Sigmoid colon (tissue), 7 donors: ENCODE results near the gene MRPL53. TPM values are rescaled to one million over a fixed set of nuclear protein-coding genes. Genes with fewer than 3 reads are reported as not detected.

ENCODE experiments used
- DNase-seq: peaks from one replicate; pipeline ENCODE4 v3.0.0-alpha.2; 2019
- H3K27ac ChIP-seq, 4 donors: fragments of 200-600 bp; sonication (generic); one replicate each; pipeline ENCODE4 v1.5.1; 2016 to 2019; ENCODE audit warnings: mild to moderate bottlenecking in 1 of 4
- H3K27me3 ChIP-seq, 3 donors: fragments of 200-600 bp; sonication (generic); one replicate each; pipeline ENCODE4 v1.5.1; 2019; ENCODE audit warnings: mild to moderate bottlenecking in 1 of 3
- H3K36me3 ChIP-seq, 4 donors: fragments of 200-600 bp; sonication (generic); one replicate each; pipeline ENCODE4 v1.5.1; 2016 to 2019
- H3K4me1 ChIP-seq, 4 donors: fragments of 200-600 bp; sonication (generic); one replicate each; pipeline ENCODE4 v1.5.1; 2017 to 2019
- H3K4me3 ChIP-seq, 4 donors: fragments of 200-600 bp; sonication (generic); one replicate each; pipeline ENCODE4 v1.5.1; 2017 to 2019; ENCODE audit warnings: mild to moderate bottlenecking in 2 of 4, moderate library complexity in 1 of 4
- H3K9me3 ChIP-seq, 4 donors: fragments of 200-600 bp in 3 of 4; sonication (generic) in 3 of 4; one replicate each; pipeline versions ENCODE4 v1.5.1 to v1.6.1; 2013 to 2019
- EP300 ChIP-seq, 4 donors: sonication (generic); formaldehyde crosslinking; IDR thresholded peaks; one replicate each; pipeline ENCODE4 v1.6.1; 2017; ENCODE audit warnings: antibody characterized with exemption in 4 of 4
- POLR2A ChIP-seq, 2 donors: fragments of 450-650 bp; IDR thresholded peaks; one replicate each; pipeline ENCODE4 v1.6.1; 2016; ENCODE audit warnings: antibody characterized with exemption in 2 of 2, mild to moderate bottlenecking in 2 of 2, moderate library complexity in 2 of 2
- POLR2AphosphoS5 ChIP-seq, 4 donors: sonication (generic); formaldehyde crosslinking; IDR thresholded peaks; one replicate each; pipeline ENCODE4 v1.6.1; 2017; ENCODE audit warnings: antibody characterized with exemption in 4 of 4
- WGBS, 2 donors: extraction: QIAGEN DNeasy Blood & Tissue Kit; methylation state at CpG; one replicate each; pipeline ENCODE4 v1.1.7; 2013; 5-methylcytosine and 5-hydroxymethylcytosine counted together
- intact Hi-C: fragments of 100-400 bp; cut with DNase I; formaldehyde crosslinking; loops from one replicate; pipeline ENCODE4 v1.15.1; 2023
- polyA plus RNA-seq, 3 donors: library from polyadenylated mRNA; stranded (reverse); fragments of 200-250 nt; gene quantifications; one replicate each; pipeline ENCODE4 v1.2.3, GENCODE V29; 2013
- total RNA-seq, 4 donors: library from RNA; depleted of rRNA; stranded (reverse); fragments of >200 nt; gene quantifications; one replicate each; pipeline ENCODE4 v1.1.0, GENCODE V29; 2016
- TF ChIP-seq, protein P1 (sequence below), 4 experiments: fragments of 450-650 bp in 3 of 4; fragments of 200-600 bp in 1 of 4; IDR thresholded peaks; one replicate each; pipeline ENCODE4 v1.5.1; 2016 to 2019; ENCODE audit warnings: antibody characterized with exemption in 4 of 4, mild to moderate bottlenecking in 3 of 4, moderate library complexity in 2 of 4
- donor health status: healthy with polysubstance abuse.
- donor health status: Bipolar disorder and iron deficiency.
- donor health status: healthy.

MRPL53 gene
- total RNA-seq, result 10 to 100 TPM; 10.2 to 77.1 (median 36.7) TPM
- 10 to 100 TPM; 57.7 to 75.6 (median 64.7) TPM for polyA plus RNA-seq

DNA sequence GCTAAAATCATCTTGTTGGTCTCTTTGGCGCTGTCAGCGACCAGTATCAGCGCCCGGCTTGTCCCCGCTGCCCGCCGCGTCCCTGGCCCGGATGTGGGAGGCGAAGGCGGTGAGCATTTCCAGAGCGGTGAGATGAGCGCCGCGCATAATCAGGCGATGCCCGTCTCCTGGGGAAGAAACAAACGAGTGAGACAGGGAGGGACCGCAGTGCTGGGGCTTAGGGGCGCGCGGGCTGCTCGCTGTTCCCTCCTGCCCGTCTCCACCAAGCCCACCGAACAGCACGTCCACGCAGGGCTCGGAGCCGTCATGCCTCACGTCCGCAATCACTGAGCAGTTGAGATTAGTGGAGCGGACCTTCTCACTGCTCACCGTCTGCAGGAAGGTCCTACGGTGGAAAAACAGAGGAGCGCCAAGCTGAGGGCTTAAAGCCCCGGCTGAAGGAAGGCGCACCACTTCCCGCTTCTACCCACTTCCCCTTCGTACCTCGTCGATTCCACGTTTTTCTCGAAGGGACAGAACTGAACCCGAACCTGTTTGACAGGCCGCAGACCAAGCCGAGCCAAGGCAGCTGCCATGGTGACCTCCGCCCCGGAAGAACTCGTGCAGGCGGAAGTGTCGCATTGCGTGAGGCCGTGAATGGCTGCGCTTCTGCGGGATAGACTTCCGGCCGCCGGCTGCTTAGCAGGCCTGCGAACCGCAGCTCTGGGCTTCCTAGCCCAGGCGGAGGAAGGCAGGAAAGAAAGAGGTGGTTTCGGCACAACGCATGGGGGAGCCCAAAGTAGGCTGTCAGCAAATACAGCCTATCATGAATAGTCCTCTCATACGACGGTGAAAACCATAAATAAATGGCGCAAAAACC is at the start of gene MRPL53:
Gene MRPL53, minus strand, starts transcription at position 595 of the 859 bp plus-strand sequence. Its CDS starts 20 bp downstream, at position 575.
- intact Hi-C loops, result loop anchor here (10.0 kb wide), 2 partner anchors 548 to 648 kb away; partner anchors contain the start of genes DGUOK and STAMBP
- 0 to 1% methylated on average over 66 of the region's 66 CpGs for WGBS, 2 donors

DNA sequence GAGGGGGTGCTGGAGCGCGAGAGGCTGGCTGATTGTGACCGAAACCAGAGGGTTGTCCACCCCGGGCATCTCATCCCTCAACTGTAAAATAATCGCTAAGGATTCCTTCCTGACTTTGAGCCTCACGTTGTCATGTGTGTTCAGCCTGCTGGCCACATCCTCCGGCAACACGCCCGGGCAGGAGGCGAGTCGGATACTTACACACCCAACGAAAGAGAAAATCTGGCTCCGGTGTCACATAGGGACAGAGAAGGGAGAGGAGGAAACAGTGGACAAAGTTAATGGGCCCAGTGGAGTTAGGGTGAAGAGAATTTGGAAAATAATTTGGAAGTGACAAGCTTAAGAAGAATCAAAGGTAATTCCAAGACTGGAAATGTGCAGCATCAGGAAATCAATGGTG is 44.2 kb upstream of the MRPL53 start:
- Histone ChIP-seq H3K4me3 (peak overlapping the region in 2 of 4 donors; percentile 26 to 40), H3K9me3 (no peaks in the 10 kb centered on the region), H3K36me3 (no peaks in the 10 kb centered on the region), H3K27ac (no peak overlapping the region), H3K27me3 (peaks cover 51 to 95% (median 81%) of the 10 kb centered on the region in 3 donors), H3K4me1 (peaks cover 0 to 36% (median 29%) of the 10 kb centered on the region in 4 donors)
- no peak for DNase-seq
- intact Hi-C loops, result no loop called here
- TF ChIP-seq POLR2AphosphoS5 (IDR thresholded peaks at IDR 0.05) (no peak), POLR2A (IDR thresholded peaks at IDR 0.05) (no peak), EP300 (IDR thresholded peaks at IDR 0.05) (no peak)
- TF ChIP-seq, protein P1, sequence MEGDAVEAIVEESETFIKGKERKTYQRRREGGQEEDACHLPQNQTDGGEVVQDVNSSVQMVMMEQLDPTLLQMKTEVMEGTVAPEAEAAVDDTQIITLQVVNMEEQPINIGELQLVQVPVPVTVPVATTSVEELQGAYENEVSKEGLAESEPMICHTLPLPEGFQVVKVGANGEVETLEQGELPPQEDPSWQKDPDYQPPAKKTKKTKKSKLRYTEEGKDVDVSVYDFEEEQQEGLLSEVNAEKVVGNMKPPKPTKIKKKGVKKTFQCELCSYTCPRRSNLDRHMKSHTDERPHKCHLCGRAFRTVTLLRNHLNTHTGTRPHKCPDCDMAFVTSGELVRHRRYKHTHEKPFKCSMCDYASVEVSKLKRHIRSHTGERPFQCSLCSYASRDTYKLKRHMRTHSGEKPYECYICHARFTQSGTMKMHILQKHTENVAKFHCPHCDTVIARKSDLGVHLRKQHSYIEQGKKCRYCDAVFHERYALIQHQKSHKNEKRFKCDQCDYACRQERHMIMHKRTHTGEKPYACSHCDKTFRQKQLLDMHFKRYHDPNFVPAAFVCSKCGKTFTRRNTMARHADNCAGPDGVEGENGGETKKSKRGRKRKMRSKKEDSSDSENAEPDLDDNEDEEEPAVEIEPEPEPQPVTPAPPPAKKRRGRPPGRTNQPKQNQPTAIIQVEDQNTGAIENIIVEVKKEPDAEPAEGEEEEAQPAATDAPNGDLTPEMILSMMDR (IDR thresholded peaks at IDR 0.05), result no peak
- WGBS, 2 donors, result 76 to 86% methylated on average over 13 of the region's 13 CpGs

More for the DNA sequence above, at the start of gene MRPL53:
- Histone ChIP-seq H3K9me3 (no peaks in the 10 kb centered on the region), H3K27me3 (no peaks in the 10 kb centered on the region), H3K36me3 (peaks cover 0 to 29% (median 17%) of the 10 kb centered on the region in 4 donors), H3K4me1 (peaks cover 0 to 23% (median 21%) of the 10 kb centered on the region in 4 donors), H3K27ac (peak within 1 kb of the TSS; percentile 85 to 92 (median 88)), H3K4me3 (peak within 1 kb of the TSS; percentile 43 to 71 (median 64))
- TF ChIP-seq EP300 (IDR thresholded peaks at IDR 0.05), result no peak
- TF ChIP-seq POLR2AphosphoS5 (IDR thresholded peaks at IDR 0.05), result peak; percentile 88 to 99 (median 96)
- peak; percentile 82 to 85 for TF ChIP-seq POLR2A (IDR thresholded peaks at IDR 0.05)
- DNase-seq, result peak; percentile 96

DNA sequence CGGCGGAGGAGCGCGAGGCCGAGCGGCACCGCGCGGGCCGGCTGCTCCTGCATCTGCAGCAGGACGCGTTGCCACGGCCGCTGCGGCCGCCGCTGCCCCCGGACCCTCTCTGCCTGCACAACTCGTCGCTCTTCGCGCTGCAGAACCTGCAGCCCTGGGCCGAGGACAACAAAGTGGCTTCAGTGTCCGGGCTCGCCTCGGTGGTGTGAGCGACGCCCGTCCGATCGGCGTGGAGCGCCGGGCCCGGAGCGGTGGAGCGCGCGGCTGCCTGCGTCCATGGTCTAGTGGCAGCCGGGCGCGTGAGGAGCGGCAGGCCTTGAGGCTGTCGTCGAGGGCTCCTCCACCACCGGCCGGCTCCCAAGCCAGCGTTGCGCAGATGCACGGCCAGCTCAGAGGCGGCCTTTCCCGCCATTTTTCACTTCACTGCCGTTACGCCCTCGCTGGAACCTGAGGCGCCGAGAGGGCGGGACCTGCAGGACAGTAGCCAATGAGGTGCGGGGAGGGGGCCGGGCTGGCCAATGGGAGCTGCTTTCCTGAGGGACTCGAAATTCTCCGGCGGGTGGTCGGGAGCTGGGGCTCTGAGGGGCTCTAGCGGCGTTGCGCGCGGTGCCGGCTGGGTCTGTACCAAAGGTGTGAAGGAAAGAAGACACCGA is 43.6 kb upstream of the MRPL53 start:
- peaks cover 51 to 100% (median 86%) of the 10 kb centered on the region in 3 donors for H3K27me3 ChIP-seq
- peak; percentile 75 for DNase-seq

DNA sequence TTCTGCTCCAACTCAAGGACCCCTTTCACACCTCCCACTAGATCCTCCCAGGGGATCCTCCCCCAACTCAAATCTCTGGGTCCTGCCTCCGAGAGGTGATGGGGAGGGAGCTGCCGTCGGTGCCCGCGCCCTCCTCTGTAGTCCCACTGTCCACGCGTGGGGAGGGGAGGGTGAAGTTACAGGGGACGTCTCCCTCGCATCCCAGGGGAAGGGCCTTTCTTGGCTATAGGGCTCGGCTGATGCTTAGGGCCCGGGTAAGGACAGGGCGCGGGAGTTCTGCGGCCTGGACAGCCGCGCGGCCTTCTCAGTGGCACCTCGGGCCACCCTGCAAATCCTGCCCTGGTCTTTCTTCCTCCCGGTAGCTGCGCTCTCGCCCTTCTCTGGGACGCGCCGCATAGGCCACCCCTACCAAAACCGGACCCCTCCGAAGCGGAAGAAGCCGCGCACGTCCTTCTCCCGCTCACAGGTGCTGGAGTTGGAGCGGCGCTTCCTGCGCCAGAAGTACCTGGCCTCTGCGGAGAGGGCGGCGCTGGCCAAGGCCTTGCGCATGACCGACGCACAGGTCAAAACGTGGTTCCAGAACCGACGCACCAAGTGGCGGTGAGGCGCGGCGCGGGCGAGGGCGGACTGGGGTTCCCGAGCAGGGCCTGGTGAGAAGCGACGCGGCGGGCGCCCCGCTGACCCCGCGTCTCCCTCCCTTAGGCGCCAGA is 42.9 kb upstream of the MRPL53 start:
- H3K4me3 ChIP-seq, result peak overlapping the region in 3 of 4 donors; percentile 25 to 40 (median 26)
- intact Hi-C loops, result no loop called here

More for the DNA sequence above, 43.6 kb upstream of the MRPL53 start:
- no peak overlapping the region for H3K27ac ChIP-seq
- intact Hi-C loops, result no loop called here
- H3K36me3 ChIP-seq, result no peaks in the 10 kb centered on the region
- H3K9me3 ChIP-seq, result no peaks in the 10 kb centered on the region
- peak overlapping the region in 3 of 4 donors; percentile 25 to 40 (median 26) for H3K4me3 ChIP-seq
- peaks cover 0 to 36% (median 29%) of the 10 kb centered on the region in 4 donors for H3K4me1 ChIP-seq
- WGBS, 2 donors, result 5 to 20% methylated on average over 72 of the region's 72 CpGs
- TF ChIP-seq POLR2AphosphoS5 (IDR thresholded peaks at IDR 0.05) (no peak), POLR2A (IDR thresholded peaks at IDR 0.05) (no peak), EP300 (IDR thresholded peaks at IDR 0.05) (no peak)
- TF ChIP-seq, protein P1 (IDR thresholded peaks at IDR 0.05), result no peak

More for the DNA sequence above, 42.9 kb upstream of the MRPL53 start:
- 5% methylated on average over 60 of the region's 60 CpGs for WGBS, 2 donors
- Histone ChIP-seq H3K27me3 (peaks cover 51 to 100% (median 93%) of the 10 kb centered on the region in 3 donors), H3K36me3 (no peaks in the 10 kb centered on the region), H3K27ac (no peak overlapping the region), H3K9me3 (no peaks in the 10 kb centered on the region), H3K4me1 (peaks cover 0 to 36% (median 29%) of the 10 kb centered on the region in 4 donors)
- TF ChIP-seq POLR2AphosphoS5 (IDR thresholded peaks at IDR 0.05) (no peak), POLR2A (IDR thresholded peaks at IDR 0.05) (no peak), EP300 (IDR thresholded peaks at IDR 0.05) (no peak)
- TF ChIP-seq, protein P1 (IDR thresholded peaks at IDR 0.05), result no peak
- peak; percentile 56 for DNase-seq
